Osteoblast (primary cell): ENCODE results near the gene RFC5. TPM values are rescaled to one million over a fixed set of nuclear protein-coding genes. Genes with fewer than 3 reads are reported as not detected.

ENCODE experiments used
- DNase-seq: peaks from one replicate; pipeline ENCODE4 v3.0.0; 2011; ENCODE audit warnings: low spot score, mixed read lengths; ENCODE audit not compliant: insufficient read length; ENCODE audit errors: missing footprints
- H2AFZ ChIP-seq: 2 replicates; pipeline ENCODE4 v1.6.0; 2011; ENCODE audit warnings: mild to moderate bottlenecking, low read length
- H3K27ac ChIP-seq: 2 replicates; pipeline ENCODE4 v1.5.1; 2011; ENCODE audit warnings: mild to moderate bottlenecking, low read depth, low read length, moderate library complexity
- H3K27me3 ChIP-seq: 2 replicates; pipeline ENCODE4 v1.6.0; 2012; ENCODE audit warnings: mild to moderate bottlenecking, control low read depth, inconsistent platforms, low read length, moderate library complexity; ENCODE audit not compliant: insufficient read depth
- H3K36me3 ChIP-seq: 2 replicates; pipeline ENCODE4 v1.5.1; 2011; ENCODE audit warnings: mild to moderate bottlenecking, low read length, control low read depth, moderate library complexity; ENCODE audit not compliant: insufficient read depth
- H3K4me1 ChIP-seq: 2 replicates; pipeline ENCODE4 v1.5.1; 2011; ENCODE audit warnings: mild to moderate bottlenecking, low read length, control low read depth, moderate library complexity; ENCODE audit not compliant: insufficient read depth
- H3K4me2 ChIP-seq: 2 replicates; pipeline ENCODE4 v1.6.0; 2011; ENCODE audit warnings: mild to moderate bottlenecking, low read length; ENCODE audit not compliant: insufficient read depth
- H3K4me3 ChIP-seq: fragments of 200-600 bp; sonication (generic); 3 replicates; pipeline ENCODE4 v1.5.1; 2012; ENCODE audit warnings: mild to moderate bottlenecking, low read length, inconsistent platforms; ENCODE audit not compliant: insufficient read depth
- H3K79me2 ChIP-seq: 2 replicates; pipeline ENCODE4 v1.6.0; 2012; ENCODE audit warnings: mild to moderate bottlenecking, low read length, control low read depth, inconsistent platforms; ENCODE audit not compliant: insufficient read depth
- H3K9me3 ChIP-seq: 2 replicates; pipeline ENCODE4 v1.5.1; 2011; ENCODE audit warnings: low read depth, low read length, control low read depth
- H4K20me1 ChIP-seq: 2 replicates; pipeline ENCODE4 v1.6.0; 2012; ENCODE audit warnings: mild to moderate bottlenecking, low read length, control low read depth; ENCODE audit not compliant: insufficient read depth
- total RNA-seq: library from RNA; depleted of rRNA; stranded (reverse); fragments of >200 nt; gene quantifications from 2 replicates; pipeline ENCODE4 v1.2.3, GENCODE V29; 2012
- TF ChIP-seq, protein P1 (sequence below): IDR thresholded peaks from 2 replicates; pipeline ENCODE4 v1.5.1; 2011; ENCODE audit warnings: mild to moderate bottlenecking, low read depth, low read length, moderate library complexity; ENCODE audit errors: extremely low read depth

Gene RFC5
- total RNA-seq, 1 donor: 8.3 TPM

- peaks cover 86% of the 10 kb centered on the region for H3K36me3 ChIP-seq
- peaks cover 4% of the 10 kb centered on the region for H3K4me1 ChIP-seq
- TF ChIP-seq, protein P1, sequence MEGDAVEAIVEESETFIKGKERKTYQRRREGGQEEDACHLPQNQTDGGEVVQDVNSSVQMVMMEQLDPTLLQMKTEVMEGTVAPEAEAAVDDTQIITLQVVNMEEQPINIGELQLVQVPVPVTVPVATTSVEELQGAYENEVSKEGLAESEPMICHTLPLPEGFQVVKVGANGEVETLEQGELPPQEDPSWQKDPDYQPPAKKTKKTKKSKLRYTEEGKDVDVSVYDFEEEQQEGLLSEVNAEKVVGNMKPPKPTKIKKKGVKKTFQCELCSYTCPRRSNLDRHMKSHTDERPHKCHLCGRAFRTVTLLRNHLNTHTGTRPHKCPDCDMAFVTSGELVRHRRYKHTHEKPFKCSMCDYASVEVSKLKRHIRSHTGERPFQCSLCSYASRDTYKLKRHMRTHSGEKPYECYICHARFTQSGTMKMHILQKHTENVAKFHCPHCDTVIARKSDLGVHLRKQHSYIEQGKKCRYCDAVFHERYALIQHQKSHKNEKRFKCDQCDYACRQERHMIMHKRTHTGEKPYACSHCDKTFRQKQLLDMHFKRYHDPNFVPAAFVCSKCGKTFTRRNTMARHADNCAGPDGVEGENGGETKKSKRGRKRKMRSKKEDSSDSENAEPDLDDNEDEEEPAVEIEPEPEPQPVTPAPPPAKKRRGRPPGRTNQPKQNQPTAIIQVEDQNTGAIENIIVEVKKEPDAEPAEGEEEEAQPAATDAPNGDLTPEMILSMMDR: no peak
These were observed 15.7 kb downstream of the RFC5 start for GRCh38 chr12:118032188-118032587.

GRCh38 chr12:118033323-118033722 is 16.8 kb downstream of the RFC5 start:
- Histone ChIP-seq H3K4me3 (no peak overlapping the region), H3K27ac (peak overlapping the region; percentile 15), H3K27me3 (no peaks in the 10 kb centered on the region), H3K36me3 (peaks cover 92% of the 10 kb centered on the region), H3K4me1 (peaks cover 4% of the 10 kb centered on the region), H3K79me2 (peaks cover 2% of the 10 kb centered on the region), H4K20me1 (peaks cover 10% of the 10 kb centered on the region), H3K9me3 (no peaks in the 10 kb centered on the region), H2AFZ (no peak overlapping the region), H3K4me2 (no peak overlapping the region)
- TF ChIP-seq, protein P1: no peak
- DNase-seq: no peak

More at GRCh38 chr12:118032188-118032587, 15.7 kb downstream of the RFC5 start:
- Histone ChIP-seq H3K4me2 (no peak overlapping the region), H3K79me2 (peaks cover 2% of the 10 kb centered on the region), H4K20me1 (peaks cover 10% of the 10 kb centered on the region), H3K9me3 (no peaks in the 10 kb centered on the region), H3K4me3 (no peak overlapping the region), H3K27me3 (no peaks in the 10 kb centered on the region), H2AFZ (no peak overlapping the region), H3K27ac (no peak overlapping the region)
- DNase-seq: no peak

DNA sequence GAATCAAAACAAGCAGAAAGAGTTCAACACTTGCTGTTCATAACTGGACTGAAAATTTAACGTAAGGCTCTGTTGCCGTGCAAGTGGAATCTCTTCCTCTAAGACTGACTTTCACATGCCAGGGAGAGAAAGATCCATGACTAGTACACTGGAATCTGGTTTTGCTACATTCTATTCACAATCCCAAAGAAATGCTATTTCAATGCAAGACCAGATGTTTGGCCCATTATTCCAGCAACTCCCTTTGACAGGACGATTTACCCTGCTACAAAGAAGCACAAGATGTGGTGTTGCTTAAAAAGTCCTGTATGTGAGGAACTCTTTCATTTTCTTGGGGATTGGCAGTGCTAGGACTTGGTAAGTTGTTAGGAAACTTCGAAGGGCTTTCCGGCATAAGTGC is 17.4 kb downstream of the RFC5 start:
- Histone ChIP-seq H3K4me1 (peaks cover 4% of the 10 kb centered on the region), H3K27ac (peak overlapping the region; percentile 10), H2AFZ (no peak overlapping the region), H3K4me2 (no peak overlapping the region), H3K79me2 (peaks cover 3% of the 10 kb centered on the region), H4K20me1 (peaks cover 10% of the 10 kb centered on the region), H3K36me3 (peaks cover 94% of the 10 kb centered on the region), H3K27me3 (no peaks in the 10 kb centered on the region), H3K4me3 (no peak overlapping the region), H3K9me3 (no peaks in the 10 kb centered on the region)
- TF ChIP-seq, protein P1: no peak
- DNase-seq: no peak

DNA sequence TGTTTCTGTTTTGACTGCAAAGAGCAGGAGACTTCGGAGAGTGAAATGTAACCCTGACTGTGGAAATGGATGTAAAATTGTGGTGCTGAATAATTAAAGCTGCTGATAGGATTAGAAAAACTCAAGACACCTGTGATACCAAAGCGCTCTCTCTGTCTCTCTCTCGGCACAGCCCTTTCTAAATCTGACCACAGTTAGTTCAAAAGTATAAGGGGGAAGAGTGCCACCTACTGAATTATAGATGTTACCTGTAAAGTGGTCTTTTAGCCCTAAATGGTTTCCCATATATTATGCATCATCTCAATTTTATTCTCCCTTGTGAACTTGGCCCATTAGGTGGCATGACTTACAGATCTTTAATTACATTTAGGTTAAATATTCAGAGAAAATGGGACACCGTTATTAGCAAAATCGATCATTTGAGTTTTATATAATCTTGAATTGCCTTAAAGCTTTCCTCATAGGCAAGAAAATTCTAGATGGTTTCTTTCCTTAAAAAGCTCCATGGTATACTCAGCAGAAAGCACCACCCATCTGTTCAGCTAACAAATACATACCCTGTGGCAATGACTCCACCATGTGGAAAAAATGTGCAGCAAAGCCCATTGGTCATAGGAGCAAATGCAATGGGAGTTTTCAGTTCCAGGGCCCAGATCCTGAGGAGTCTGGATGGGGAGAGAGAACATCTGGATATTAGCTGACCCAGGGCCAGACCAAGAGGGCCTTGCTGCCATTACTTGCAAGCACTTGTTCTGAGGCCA is 18.1 kb downstream of the RFC5 start:
- no peak overlapping the region for H3K27ac ChIP-seq
- no peaks in the 10 kb centered on the region for H3K9me3 ChIP-seq
- no peak for DNase-seq
- H4K20me1 ChIP-seq: peaks cover 10% of the 10 kb centered on the region
- H3K79me2 ChIP-seq: peaks cover 7% of the 10 kb centered on the region
- peaks cover 93% of the 10 kb centered on the region for H3K36me3 ChIP-seq
- no peak overlapping the region for H3K4me3 ChIP-seq
- H3K27me3 ChIP-seq: no peaks in the 10 kb centered on the region
- H2AFZ ChIP-seq: no peak overlapping the region
- H3K4me1 ChIP-seq: peaks cover 4% of the 10 kb centered on the region
- no peak overlapping the region for H3K4me2 ChIP-seq
- TF ChIP-seq, protein P1: peak; percentile 68
